ENCODE measurements around the gene MYPOP. TPM values are rescaled to one million over a fixed set of nuclear protein-coding genes. Genes with fewer than 3 reads are reported as not detected.

Gene MYPOP
- total RNA-seq, 4 donors from 2014 or later: 3.6 to 9.0 (median 5.5) TPM

DNA sequence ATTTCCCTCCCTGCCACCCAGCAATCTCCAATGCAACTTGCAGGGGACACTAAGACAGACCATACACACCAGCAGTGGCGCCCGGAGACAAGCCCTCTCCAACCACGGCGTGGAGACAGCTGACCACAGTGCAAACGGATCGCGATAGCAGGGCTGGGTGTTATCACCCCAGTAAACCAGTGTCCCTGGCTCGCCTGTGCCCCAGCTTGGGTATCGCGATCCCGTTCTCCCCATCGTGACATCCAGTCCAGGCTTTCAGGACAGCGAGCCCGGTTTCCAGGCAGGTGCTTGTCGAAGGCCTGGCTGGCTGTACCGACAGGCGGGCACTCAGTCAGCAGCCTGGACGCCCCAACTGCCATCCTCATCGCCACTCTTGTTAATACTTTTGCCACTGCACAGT, 32.9 kb upstream of the MYPOP start:
- 69 to 71% methylated on average over 19 of the region's 19 CpGs for WGBS, 2 donors
- peaks cover 0 to 90% of the 10 kb centered on the region in 2 donors for H3K27me3 ChIP-seq

DNA sequence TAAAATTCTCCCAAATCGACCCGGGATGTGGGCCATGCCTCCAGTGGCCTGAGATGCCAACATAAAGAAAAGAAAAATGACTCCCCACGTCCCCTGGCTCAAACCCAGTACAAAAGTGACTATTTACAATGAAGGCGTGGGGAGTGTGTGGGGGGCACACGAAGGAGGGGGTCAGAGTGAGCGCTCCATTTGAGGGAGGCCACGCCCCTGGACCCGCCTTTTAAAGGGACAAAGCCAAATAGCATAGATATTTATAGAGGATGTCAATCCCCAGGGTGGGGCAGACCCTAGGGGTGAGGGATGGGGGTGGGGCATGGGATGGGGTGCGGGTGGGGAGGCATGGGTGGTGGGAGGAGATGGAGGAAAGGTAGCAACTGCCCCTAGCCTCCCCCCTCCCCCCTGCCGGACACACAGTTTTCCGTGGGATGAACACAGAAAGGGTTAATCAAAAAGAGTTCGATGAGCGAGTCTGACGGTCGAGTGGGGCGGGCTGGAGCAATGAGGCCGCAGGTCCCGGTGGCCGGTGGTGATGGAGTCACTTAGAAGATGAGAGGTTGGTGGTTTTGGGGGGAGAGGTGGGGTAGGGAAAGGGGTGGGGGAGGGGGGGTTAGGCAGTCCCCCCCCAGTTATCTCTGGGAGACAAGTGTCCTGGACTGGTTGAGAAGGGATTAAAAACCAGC, 32.3 kb upstream of the MYPOP start:
- peaks cover 0 to 87% of the 10 kb centered on the region in 2 donors for H3K27me3 ChIP-seq
- WGBS, 2 donors: 27 to 29% methylated on average over 19 of the region's 19 CpGs
- no peak for DNase-seq (ENCODE audit: low spot score in 2 of 2)
- H3K9me3 ChIP-seq: no peaks in the 10 kb centered on the region
- H3K4me3 ChIP-seq: no peak overlapping the region
- H3K27ac ChIP-seq: no peak overlapping the region
- H3K36me3 ChIP-seq: no peaks in the 10 kb centered on the region
- H3K4me1 ChIP-seq: no peaks in the 10 kb centered on the region
- no peak for TF ChIP-seq POLR2A (IDR thresholded peaks at IDR 0.05)
- no peak for TF ChIP-seq EP300 (IDR thresholded peaks at IDR 0.05)
- TF ChIP-seq, protein P1, sequence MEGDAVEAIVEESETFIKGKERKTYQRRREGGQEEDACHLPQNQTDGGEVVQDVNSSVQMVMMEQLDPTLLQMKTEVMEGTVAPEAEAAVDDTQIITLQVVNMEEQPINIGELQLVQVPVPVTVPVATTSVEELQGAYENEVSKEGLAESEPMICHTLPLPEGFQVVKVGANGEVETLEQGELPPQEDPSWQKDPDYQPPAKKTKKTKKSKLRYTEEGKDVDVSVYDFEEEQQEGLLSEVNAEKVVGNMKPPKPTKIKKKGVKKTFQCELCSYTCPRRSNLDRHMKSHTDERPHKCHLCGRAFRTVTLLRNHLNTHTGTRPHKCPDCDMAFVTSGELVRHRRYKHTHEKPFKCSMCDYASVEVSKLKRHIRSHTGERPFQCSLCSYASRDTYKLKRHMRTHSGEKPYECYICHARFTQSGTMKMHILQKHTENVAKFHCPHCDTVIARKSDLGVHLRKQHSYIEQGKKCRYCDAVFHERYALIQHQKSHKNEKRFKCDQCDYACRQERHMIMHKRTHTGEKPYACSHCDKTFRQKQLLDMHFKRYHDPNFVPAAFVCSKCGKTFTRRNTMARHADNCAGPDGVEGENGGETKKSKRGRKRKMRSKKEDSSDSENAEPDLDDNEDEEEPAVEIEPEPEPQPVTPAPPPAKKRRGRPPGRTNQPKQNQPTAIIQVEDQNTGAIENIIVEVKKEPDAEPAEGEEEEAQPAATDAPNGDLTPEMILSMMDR (IDR thresholded peaks at IDR 0.05): no peak

More for the DNA sequence above, 32.9 kb upstream of the MYPOP start:
- no peak overlapping the region for H3K27ac ChIP-seq
- H3K9me3 ChIP-seq: no peaks in the 10 kb centered on the region
- no peaks in the 10 kb centered on the region for H3K36me3 ChIP-seq
- DNase-seq (ENCODE audit: low spot score in 2 of 2): no peak
- H3K4me3 ChIP-seq: no peak overlapping the region
- no peak for TF ChIP-seq EP300 (IDR thresholded peaks at IDR 0.05)
- TF ChIP-seq POLR2A (IDR thresholded peaks at IDR 0.05): no peak
- TF ChIP-seq, protein P1 (IDR thresholded peaks at IDR 0.05): no peak
- H3K4me1 ChIP-seq: no peaks in the 10 kb centered on the region

DNA sequence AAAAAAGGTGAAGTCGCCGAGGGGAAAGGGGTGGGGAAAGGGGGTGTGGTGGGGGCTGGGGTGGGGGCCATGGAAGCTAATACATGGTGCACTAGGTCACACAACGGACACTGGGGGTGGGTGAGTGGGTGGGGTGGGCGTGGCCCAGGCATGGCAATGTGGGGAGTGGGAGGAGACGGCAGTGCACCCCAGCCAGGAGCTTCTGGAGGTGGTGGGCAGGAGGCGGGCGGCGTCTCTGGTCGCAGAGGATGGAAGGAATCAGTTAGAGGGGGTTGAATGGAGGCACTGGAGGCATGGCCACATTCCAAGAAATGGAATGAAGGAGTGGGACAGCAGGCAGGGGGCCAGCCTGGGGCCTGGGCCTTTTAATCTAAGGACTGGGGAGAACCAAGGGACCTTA, 31.3 kb upstream of the MYPOP start:
- Histone ChIP-seq H3K4me1 (no peaks in the 10 kb centered on the region), H3K9me3 (no peaks in the 10 kb centered on the region), H3K27me3 (peaks cover 0 to 78% of the 10 kb centered on the region in 2 donors), H3K4me3 (no peak overlapping the region), H3K27ac (no peak overlapping the region), H3K36me3 (no peaks in the 10 kb centered on the region)
- WGBS, 2 donors: 50 to 57% methylated on average over 9 of the region's 9 CpGs
- DNase-seq (ENCODE audit: low spot score in 2 of 2): no peak
- TF ChIP-seq, protein P1 (IDR thresholded peaks at IDR 0.05): no peak
- no peak for TF ChIP-seq EP300 (IDR thresholded peaks at IDR 0.05)
- TF ChIP-seq POLR2A (IDR thresholded peaks at IDR 0.05): no peak

DNA sequence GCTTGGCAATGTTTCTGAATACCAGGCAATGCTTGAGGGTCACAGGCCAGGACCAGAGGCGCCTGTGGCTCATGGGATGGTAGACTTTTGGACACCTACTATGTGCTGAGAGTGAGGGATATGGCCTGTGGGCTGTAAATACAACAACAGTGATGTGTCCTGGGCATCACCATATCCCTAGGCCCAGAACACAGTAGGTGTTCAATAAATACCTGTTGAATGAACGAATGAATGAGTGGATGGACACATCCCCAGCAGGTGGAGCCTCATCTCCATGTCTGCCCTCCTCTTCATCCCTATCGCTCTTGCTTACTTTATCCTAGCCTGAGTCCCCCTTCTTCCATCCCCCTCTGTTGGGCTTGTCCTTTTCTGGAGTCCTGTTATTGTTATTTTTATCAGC, 28.6 kb upstream of the MYPOP start:
- 53 to 76% methylated on average over 3 of the region's 3 CpGs for WGBS, 2 donors
- H3K27ac ChIP-seq: no peak overlapping the region
- no peak for DNase-seq (ENCODE audit: low spot score in 2 of 2)
- H3K4me1 ChIP-seq: peaks cover 0 to 9% (median 0%) of the 10 kb centered on the region in 4 donors
- no peaks in the 10 kb centered on the region for H3K36me3 ChIP-seq
- peaks cover 0 to 51% of the 10 kb centered on the region in 2 donors for H3K27me3 ChIP-seq
- TF ChIP-seq POLR2A (IDR thresholded peaks at IDR 0.05): no peak
- TF ChIP-seq, protein P1 (IDR thresholded peaks at IDR 0.05): no peak
- TF ChIP-seq EP300 (IDR thresholded peaks at IDR 0.05): no peak
- no peak overlapping the region for H3K4me3 ChIP-seq
- no peaks in the 10 kb centered on the region for H3K9me3 ChIP-seq

DNA sequence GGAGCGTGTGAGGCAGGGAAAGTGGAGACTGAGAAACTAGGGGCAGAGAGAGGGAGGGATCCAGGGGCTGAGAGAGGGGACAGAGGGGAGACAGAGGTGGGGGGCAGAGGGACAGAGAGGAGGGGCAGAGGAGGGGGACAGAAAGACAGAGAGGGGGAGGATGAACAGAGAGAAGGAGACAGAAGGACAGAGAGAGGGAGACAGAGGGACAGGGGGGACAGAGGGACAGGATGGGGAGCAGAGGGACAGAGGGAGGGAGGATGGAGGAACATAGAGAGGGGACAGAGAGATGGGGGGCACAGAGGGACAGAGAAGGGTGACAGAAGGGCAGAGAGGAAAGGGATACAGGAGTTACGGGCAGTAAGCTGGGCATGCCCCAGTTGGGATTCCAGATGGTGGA, 26.8 kb upstream of the MYPOP start:
- no peak for DNase-seq (ENCODE audit: low spot score in 2 of 2)
- Histone ChIP-seq H3K36me3 (no peaks in the 10 kb centered on the region), H3K27ac (no peak overlapping the region), H3K27me3 (peaks cover 0 to 33% of the 10 kb centered on the region in 2 donors), H3K4me1 (peaks cover 0 to 9% (median 0%) of the 10 kb centered on the region in 4 donors), H3K4me3 (no peak overlapping the region), H3K9me3 (no peaks in the 10 kb centered on the region)
- TF ChIP-seq POLR2A (IDR thresholded peaks at IDR 0.05) (no peak), EP300 (IDR thresholded peaks at IDR 0.05) (no peak)
- TF ChIP-seq, protein P1 (IDR thresholded peaks at IDR 0.05): no peak
- WGBS, 2 donors: 68 to 76% methylated on average over 2 of the region's 2 CpGs

Measured in tibial nerve (tissue), 4 donors.